PFSK-1 (cell line): ENCODE data around the gene LRRC43.

Experiments used
- FOXP2 ChIP-seq: optimal IDR thresholded peaks from 2 replicates; pipeline ENCODE3; 2011; ENCODE audit warnings: borderline replicate concordance, control low read depth, inconsistent platforms; ENCODE audit not compliant: insufficient read depth; ENCODE audit errors: extremely low read length, extremely low read depth
- POLR2AphosphoS5 ChIP-seq: IDR thresholded peaks from 2 replicates; pipeline ENCODE4 v1.6.1; 2012; ENCODE audit warnings: low read depth, mild to moderate bottlenecking, control low read depth, low read length, moderate library complexity
- REST ChIP-seq, 2 experiments: IDR thresholded peaks; 2 replicates each; pipeline versions ENCODE4 v1.6.1 to v1.8.0; 2011 to 2012; ENCODE audit warnings: low read depth in 2 of 2, low read length in 2 of 2, control low read depth in 1 of 2, inconsistent platforms in 1 of 2, mild to moderate bottlenecking in 1 of 2, moderate library complexity in 1 of 2; ENCODE audit not compliant: insufficient read depth in 1 of 2
- SIN3A ChIP-seq: IDR thresholded peaks from 2 replicates; pipeline ENCODE4 v1.6.1; 2012; ENCODE audit warnings: mild to moderate bottlenecking, low read length, moderate library complexity, borderline replicate concordance; ENCODE audit not compliant: insufficient read depth
- TAF1 ChIP-seq: IDR thresholded peaks from 2 replicates; pipeline ENCODE4 v1.6.1; 2012; ENCODE audit warnings: low read length, control low read depth, borderline replicate concordance; ENCODE audit not compliant: insufficient read depth

The LRRC43 gene

DNA sequence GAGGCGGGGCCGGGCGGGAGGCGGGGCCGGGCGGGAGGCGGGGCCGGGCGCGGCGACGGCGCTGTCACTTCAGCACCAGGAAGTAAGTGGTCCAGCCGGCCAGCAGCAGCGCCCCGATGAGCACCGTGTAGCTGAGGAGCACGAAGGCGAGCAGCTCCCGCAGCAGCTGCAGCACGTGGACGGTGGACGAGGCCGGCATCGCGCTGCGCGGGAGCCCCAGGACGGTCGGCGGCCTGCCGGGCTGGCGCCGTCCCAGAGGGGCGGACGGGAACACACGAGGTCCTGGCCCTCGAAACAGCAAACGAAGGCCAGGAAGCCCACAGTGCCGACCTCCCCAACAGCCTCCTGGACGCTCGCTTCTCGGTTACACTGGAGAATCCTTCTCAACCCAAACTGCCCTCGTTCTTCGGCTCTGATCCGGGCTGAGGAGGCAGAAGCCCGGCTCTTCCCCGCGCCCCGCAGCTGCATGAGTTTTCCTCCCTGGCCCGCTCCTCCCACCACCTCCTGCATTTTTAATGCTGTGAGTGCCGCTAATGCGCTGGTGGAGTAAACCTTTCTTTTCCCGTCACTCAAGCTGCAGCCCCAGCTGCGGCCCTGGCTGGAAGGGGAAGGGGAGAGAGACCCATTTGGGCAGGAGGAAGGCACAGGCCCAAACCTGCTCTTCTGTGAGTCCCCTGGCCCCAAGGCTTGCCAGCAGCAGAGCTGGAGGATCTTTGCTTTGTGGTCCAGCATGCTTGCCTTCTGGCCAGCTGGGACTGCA lies 43.6 kb downstream of the LRRC43 start:
- TF ChIP-seq POLR2AphosphoS5 (no peak), REST (IDR thresholded peaks at IDR 0.05; ENCODE audit: insufficient read depth in 1 of 2, low read depth in 2 of 2, low read length in 2 of 2) (peak; percentile 86 to 92), SIN3A (peak; percentile 84; the same call in 1 of the 2 replicates), TAF1 (no peak)

GRCh38 chr12:122227341-122227740 lies 44.4 kb downstream of the LRRC43 start:
- TF ChIP-seq TAF1, result no peak
- TF ChIP-seq FOXP2, result no peak
- no peak for TF ChIP-seq REST (IDR thresholded peaks at IDR 0.05; ENCODE audit: insufficient read depth in 1 of 2, low read depth in 2 of 2, low read length in 2 of 2)
- no peak for TF ChIP-seq POLR2AphosphoS5
- no peak for TF ChIP-seq SIN3A

DNA sequence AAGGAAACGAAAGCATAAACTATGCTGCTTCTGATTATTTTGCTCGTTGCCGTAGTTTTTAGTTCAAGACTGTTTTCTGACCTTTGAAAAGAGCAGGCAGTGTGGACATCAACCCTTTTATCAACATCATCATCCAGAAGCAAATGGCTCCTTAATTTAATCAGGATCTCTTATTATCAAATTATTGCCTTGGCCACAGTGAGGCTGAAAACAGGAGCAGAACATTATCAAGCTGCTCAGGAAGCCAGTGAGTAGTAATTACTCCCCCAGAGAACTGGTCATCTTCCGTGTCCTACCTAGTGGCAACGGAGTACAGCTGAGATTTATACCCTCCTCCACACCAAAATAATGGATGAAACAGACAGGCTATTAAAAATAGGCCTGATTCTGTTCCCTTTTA lies 45.2 kb downstream of the LRRC43 start:
- no peak for TF ChIP-seq FOXP2
- peak in 1 of 2 experiments; percentile 58; a peak in 1 of 4 replicates for TF ChIP-seq REST (IDR thresholded peaks at IDR 0.05; ENCODE audit: insufficient read depth in 1 of 2, low read depth in 2 of 2, low read length in 2 of 2)
- 0 out of 2 replicates have a peak, but pooled peaks have one; percentile 10 for TF ChIP-seq SIN3A
- 0 out of 2 replicates have a peak, but pooled peaks have one; percentile 22 for TF ChIP-seq POLR2AphosphoS5
- TF ChIP-seq TAF1, result no peak

GRCh38 chr12:122230798-122231197 lies 47.9 kb downstream of the LRRC43 start:
- TF ChIP-seq TAF1 (no peak), REST (IDR thresholded peaks at IDR 0.05; ENCODE audit: insufficient read depth in 1 of 2, low read depth in 2 of 2, low read length in 2 of 2) (no peak)

DNA sequence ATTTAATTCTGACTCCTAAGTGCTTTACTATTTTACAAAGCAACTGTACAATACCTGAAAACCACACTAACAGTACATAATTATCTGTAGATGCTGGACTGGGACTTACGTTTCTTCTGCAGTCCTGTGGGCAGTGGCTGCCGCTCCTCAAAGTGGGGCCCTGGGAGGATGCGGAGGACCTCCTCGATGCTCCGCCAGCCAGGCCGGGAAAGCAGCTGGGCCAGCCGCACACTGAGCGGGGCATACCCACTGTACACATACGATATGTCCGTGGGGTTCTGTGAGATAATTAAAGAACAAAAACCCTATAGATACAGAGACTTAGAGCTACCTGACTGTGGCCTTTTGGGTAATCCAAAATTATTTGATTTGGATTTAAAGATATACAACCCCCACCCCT lies 49.8 kb downstream of the LRRC43 start:
- TF ChIP-seq FOXP2, result no peak
- no peak for TF ChIP-seq TAF1
- TF ChIP-seq SIN3A, result no peak
- no peak for TF ChIP-seq REST (IDR thresholded peaks at IDR 0.05; ENCODE audit: insufficient read depth in 1 of 2, low read depth in 2 of 2, low read length in 2 of 2)
- no peak for TF ChIP-seq POLR2AphosphoS5
